ENCODE measurements around the gene LRP1B. TPM values are rescaled to one million over a fixed set of nuclear protein-coding genes. Genes with fewer than 3 reads are reported as not detected.
A peak's percentile ranks its signal among the peaks of the same experiment; 100 is the strongest.

LRP1B gene
- polyA plus RNA-seq, 1 of the 3 experiments (the other 2 are of a cell fraction) = 0.28 TPM

DNA sequence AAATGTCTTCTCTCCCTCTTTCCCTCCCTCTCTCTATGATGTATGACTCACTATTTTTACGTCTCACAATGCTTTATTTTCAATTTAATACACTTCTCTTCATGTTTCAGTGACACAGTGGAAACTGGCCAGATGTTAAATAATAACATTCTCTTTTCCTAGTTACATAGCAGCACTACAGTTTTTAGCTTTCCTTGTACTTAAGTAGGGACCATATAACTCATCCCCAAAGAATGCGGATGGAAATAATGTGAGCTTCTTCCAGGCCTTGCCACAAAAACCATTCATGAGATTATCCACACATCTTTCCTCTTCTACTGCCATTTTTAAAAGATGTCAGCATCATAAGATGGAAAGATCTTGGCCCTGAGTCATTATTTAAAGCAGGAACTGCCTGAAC is 789.4 kb downstream of the LRP1B start (continued):
- TF ChIP-seq, protein P1, sequence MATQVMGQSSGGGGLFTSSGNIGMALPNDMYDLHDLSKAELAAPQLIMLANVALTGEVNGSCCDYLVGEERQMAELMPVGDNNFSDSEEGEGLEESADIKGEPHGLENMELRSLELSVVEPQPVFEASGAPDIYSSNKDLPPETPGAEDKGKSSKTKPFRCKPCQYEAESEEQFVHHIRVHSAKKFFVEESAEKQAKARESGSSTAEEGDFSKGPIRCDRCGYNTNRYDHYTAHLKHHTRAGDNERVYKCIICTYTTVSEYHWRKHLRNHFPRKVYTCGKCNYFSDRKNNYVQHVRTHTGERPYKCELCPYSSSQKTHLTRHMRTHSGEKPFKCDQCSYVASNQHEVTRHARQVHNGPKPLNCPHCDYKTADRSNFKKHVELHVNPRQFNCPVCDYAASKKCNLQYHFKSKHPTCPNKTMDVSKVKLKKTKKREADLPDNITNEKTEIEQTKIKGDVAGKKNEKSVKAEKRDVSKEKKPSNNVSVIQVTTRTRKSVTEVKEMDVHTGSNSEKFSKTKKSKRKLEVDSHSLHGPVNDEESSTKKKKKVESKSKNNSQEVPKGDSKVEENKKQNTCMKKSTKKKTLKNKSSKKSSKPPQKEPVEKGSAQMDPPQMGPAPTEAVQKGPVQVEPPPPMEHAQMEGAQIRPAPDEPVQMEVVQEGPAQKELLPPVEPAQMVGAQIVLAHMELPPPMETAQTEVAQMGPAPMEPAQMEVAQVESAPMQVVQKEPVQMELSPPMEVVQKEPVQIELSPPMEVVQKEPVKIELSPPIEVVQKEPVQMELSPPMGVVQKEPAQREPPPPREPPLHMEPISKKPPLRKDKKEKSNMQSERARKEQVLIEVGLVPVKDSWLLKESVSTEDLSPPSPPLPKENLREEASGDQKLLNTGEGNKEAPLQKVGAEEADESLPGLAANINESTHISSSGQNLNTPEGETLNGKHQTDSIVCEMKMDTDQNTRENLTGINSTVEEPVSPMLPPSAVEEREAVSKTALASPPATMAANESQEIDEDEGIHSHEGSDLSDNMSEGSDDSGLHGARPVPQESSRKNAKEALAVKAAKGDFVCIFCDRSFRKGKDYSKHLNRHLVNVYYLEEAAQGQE (IDR thresholded peaks at IDR 0.05; ENCODE audit: low read depth, low read length) = no peak
- TF ChIP-seq TEAD4 (IDR thresholded peaks at IDR 0.05; ENCODE audit: borderline replicate concordance, insufficient read depth) (peak; percentile 84), CHD2 (IDR thresholded peaks at IDR 0.05; ENCODE audit: low read length, partially characterized antibody) (no peak), JUND (IDR thresholded peaks at IDR 0.05) (peak; percentile 91), ELF1 (IDR thresholded peaks at IDR 0.05) (peak; percentile 96), RAD21 (IDR thresholded peaks at IDR 0.05; ENCODE audit: low read length) (no peak), NFIC (IDR thresholded peaks at IDR 0.05; ENCODE audit: borderline replicate concordance) (peak; percentile 69), RFX5 (IDR thresholded peaks at IDR 0.05; ENCODE audit: low read length) (no peak), TCF12 (IDR thresholded peaks at IDR 0.05) (peak; percentile 86), FOSL2 (IDR thresholded peaks at IDR 0.05; ENCODE audit: borderline replicate concordance, low read depth) (peak; percentile 73), RCOR1 (IDR thresholded peaks at IDR 0.05; ENCODE audit: low read length) (no peak), EP300 (IDR thresholded peaks at IDR 0.05; ENCODE audit: borderline replicate concordance in 1 of 2, low read depth in 1 of 2, low read length in 1 of 2) (peak; percentile 26 to 86; a peak in 3 of 4 replicates), FOXM1 (IDR thresholded peaks at IDR 0.05; ENCODE audit: low read depth) (peak; percentile 81), TAF1 (IDR thresholded peaks at IDR 0.05; ENCODE audit: borderline replicate concordance, low read depth, low read length) (no peak), EZH2phosphoT487 (IDR thresholded peaks at IDR 0.05; ENCODE audit: borderline replicate concordance, low read depth) (no peak)
- TF ChIP-seq, protein P2, sequence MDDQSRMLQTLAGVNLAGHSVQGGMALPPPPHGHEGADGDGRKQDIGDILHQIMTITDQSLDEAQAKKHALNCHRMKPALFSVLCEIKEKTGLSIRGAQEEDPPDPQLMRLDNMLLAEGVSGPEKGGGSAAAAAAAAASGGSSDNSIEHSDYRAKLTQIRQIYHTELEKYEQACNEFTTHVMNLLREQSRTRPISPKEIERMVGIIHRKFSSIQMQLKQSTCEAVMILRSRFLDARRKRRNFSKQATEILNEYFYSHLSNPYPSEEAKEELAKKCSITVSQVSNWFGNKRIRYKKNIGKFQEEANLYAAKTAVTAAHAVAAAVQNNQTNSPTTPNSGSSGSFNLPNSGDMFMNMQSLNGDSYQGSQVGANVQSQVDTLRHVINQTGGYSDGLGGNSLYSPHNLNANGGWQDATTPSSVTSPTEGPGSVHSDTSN (IDR thresholded peaks at IDR 0.05) = peak; percentile 83
- TF ChIP-seq, protein P3, sequence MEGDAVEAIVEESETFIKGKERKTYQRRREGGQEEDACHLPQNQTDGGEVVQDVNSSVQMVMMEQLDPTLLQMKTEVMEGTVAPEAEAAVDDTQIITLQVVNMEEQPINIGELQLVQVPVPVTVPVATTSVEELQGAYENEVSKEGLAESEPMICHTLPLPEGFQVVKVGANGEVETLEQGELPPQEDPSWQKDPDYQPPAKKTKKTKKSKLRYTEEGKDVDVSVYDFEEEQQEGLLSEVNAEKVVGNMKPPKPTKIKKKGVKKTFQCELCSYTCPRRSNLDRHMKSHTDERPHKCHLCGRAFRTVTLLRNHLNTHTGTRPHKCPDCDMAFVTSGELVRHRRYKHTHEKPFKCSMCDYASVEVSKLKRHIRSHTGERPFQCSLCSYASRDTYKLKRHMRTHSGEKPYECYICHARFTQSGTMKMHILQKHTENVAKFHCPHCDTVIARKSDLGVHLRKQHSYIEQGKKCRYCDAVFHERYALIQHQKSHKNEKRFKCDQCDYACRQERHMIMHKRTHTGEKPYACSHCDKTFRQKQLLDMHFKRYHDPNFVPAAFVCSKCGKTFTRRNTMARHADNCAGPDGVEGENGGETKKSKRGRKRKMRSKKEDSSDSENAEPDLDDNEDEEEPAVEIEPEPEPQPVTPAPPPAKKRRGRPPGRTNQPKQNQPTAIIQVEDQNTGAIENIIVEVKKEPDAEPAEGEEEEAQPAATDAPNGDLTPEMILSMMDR (IDR thresholded peaks at IDR 0.05) = no peak
- TF ChIP-seq, protein P4, sequence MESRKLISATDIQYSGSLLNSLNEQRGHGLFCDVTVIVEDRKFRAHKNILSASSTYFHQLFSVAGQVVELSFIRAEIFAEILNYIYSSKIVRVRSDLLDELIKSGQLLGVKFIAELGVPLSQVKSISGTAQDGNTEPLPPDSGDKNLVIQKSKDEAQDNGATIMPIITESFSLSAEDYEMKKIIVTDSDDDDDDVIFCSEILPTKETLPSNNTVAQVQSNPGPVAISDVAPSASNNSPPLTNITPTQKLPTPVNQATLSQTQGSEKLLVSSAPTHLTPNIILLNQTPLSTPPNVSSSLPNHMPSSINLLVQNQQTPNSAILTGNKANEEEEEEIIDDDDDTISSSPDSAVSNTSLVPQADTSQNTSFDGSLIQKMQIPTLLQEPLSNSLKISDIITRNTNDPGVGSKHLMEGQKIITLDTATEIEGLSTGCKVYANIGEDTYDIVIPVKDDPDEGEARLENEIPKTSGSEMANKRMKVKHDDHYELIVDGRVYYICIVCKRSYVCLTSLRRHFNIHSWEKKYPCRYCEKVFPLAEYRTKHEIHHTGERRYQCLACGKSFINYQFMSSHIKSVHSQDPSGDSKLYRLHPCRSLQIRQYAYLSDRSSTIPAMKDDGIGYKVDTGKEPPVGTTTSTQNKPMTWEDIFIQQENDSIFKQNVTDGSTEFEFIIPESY (IDR thresholded peaks at IDR 0.05; ENCODE audit: borderline replicate concordance, low read depth) = peak; percentile 53
- TF ChIP-seq, protein P5, sequence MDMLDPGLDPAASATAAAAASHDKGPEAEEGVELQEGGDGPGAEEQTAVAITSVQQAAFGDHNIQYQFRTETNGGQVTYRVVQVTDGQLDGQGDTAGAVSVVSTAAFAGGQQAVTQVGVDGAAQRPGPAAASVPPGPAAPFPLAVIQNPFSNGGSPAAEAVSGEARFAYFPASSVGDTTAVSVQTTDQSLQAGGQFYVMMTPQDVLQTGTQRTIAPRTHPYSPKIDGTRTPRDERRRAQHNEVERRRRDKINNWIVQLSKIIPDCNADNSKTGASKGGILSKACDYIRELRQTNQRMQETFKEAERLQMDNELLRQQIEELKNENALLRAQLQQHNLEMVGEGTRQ (IDR thresholded peaks at IDR 0.05; ENCODE audit: borderline replicate concordance, low read depth, low read length) = no peak
- TF ChIP-seq, protein P6, sequence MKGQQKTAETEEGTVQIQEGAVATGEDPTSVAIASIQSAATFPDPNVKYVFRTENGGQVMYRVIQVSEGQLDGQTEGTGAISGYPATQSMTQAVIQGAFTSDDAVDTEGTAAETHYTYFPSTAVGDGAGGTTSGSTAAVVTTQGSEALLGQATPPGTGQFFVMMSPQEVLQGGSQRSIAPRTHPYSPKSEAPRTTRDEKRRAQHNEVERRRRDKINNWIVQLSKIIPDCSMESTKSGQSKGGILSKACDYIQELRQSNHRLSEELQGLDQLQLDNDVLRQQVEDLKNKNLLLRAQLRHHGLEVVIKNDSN (IDR thresholded peaks at IDR 0.05; ENCODE audit: borderline replicate concordance, low read depth) = no peak
